ENCODE measurements around the gene GDPD3.

DNA sequence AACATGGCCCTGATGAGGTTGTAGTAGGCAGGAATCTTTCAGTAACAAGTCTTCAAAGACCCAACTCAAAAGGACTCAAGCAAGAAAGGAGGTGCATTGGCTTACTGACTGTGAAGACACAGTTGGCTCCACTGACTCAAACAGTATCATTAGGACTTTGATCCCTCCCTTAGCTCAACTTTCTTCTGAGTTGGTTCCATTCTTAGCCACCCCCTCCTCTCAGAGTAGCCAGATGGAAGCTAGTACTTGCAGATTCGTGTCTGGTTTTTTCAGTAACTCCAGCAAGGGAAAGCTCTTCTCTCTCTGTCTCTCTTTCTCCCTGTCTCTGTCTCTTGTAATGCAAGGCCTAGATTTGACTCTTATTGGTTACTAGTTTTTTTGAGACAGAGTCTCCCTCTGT is 14.7 kb upstream of the GDPD3 start:
- TF ChIP-seq CTCF (IDR thresholded peaks at IDR 0.05), result no peak
- no peak for TF ChIP-seq POLR2A (IDR thresholded peaks at IDR 0.05; ENCODE audit: low read depth)

Measured in esophagus muscularis mucosa (tissue), 3 donors.